CMK (cell line): ENCODE measurements around the gene RIPK3.
"Not testable (repeated sequence)": the region's sequence is repeated elsewhere in the genome, so short reads cannot be mapped to it uniquely, and the experiment has no call there.

Experiments used
- DNase-seq: peaks from one replicate; pipeline ENCODE4 v3.0.0-alpha.2; 2010; ENCODE audit warnings: low read depth

The RIPK3 gene

DNA sequence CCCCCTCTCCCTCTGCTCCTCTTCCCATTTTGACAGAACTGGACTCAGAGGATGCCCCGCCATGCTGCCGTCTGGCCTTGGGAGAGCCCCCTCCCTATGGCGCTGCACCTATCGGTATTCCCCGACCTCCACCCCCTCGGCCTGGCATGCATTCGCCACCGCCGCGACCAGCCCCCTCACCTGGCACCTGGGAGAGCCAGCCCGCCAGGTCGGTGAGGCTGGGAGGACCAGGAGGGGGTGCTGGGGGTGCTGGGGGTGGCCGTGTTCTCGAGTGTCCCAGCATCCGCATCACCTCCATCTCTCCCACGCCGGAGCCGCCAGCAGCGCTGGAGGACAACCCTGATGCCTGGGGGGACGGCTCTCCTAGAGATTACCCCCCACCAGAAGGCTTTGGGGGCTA is 29.7 kb upstream of the RIPK3 start:
- DNase-seq, result no peak

- DNase-seq, result no peak
Observed at GRCh38 chr14:24368562-24369252, 28.9 kb upstream of the RIPK3 start.

DNA sequence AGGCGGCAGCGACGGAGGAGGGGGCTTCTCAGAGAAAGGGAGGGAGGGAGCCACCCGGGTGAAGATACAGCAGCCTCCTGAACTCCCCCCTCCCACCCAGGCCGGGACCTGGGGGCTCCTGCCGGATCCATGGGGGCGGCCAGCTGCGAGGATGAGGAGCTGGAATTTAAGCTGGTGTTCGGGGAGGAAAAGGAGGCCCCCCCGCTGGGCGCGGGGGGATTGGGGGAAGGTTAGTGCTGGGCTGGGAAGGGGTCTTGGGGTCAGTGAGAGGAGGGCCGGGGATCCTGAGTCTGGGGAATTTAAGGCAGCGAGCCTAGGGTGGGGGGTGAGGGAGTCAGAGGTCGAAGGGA is 28.4 kb upstream of the RIPK3 start:
- no peak for DNase-seq

GRCh38 chr14:24367514-24368211 is 27.9 kb upstream of the RIPK3 start, which contains the start of gene NFATC4:
NFATC4 (plus strand) TSS chr14:24368184; CDS start chr14:24368341, 157 bp downstream.
- no peak for DNase-seq

DNA sequence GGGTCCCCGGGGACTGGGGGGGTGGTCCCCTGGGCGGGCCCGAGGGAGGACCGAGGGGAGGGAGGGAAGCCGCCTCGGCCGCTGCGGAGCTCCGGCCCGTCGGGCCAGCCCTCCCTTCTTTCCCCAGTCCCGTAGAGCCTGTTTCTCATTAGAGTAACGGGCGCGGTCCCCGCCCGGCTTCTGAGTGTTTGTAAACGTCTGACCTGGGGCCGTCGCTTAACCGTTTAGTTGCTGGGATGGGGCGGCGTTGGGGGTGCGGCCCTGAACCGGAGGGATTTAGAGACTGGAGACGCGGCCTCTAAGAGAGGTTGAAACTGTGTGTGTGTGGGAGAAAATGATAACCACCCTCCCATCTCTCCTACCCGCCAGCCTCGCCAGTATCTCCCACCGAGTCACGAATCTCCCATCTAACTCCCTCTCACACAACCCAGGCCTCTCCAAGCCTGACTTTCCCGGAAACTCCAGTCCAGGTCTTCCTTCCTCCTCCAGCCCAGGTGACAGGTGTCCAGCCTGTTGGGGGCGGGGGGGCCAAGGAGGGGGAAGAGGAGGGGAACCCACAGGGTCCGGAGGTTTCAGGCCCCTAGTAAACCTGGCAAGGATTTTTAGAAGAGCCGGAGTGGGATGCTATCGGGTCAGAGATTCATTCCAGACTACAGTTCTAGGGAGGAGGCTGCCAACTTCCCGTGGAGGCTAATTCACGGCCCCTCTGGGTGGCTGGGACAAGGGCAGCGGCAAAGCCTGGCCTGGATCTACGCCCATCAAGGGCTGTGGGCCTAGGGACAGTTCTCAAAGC is 27.1 kb upstream of the RIPK3 start:
- DNase-seq, result no peak

- DNase-seq, result no peak
Observed at GRCh38 chr14:24366413-24366720, 26.6 kb upstream of the RIPK3 start.

DNA sequence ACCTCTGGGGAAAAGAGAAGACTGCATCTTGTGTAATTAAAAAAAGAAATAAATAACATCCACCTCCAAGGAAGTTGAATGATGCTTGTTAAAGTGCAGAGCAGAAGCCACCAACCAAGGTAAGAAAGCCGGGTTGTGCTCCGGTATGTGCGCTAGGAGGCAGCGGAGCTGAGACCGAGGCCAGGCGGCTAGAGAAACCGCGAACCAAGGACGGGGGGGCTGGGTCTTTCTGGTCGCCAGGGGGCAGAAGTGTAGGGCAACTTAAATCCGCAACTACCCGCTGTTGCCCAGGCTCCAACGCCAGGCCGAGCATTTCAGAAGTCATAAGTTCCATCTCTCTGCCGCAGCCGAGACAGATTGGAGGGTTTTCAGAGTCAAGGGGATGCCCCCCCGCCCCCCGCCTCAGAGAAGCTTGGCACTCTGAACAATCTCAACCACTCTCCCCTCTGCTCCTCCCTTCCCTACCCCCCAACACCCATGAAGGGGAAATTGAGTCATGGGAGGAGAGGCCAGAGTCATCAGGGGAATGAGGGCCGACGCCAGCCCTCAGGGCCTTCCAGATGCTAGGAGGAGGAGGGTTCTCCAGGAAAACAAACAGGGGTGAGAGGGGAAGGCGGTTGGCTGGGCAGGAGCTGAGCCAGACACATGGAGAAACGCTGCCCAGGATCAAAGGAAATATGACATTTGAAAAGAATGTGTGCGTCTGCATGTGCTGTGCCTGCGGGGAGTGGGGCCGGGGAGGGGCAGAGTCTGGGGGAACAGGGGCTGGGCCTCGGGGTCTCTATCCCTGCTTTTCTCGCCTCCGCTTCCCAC is 26.0 kb upstream of the RIPK3 start:
- DNase-seq, result no peak

DNA sequence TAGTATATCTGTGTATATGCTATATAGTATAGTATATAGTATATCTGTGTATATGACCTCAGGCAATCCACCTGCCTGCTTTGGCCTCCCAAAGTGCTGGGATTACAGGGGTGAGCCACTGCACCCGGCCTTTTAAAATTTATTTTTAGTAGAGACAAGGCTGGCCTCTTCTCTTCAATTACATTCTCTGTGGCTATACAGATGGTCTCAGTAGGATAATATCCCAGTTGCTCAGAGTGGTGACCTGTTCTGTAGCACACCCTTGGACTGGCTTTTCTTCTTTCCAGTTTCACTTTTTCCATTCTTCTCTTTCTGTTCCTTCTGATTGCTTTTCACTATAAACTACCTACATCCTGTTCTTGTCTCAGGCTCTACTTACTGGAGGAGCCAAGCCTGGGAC is 25.1 kb upstream of the RIPK3 start:
- DNase-seq, result no peak

GRCh38 chr14:24363401-24363800 is 23.6 kb upstream of the RIPK3 start:
- DNase-seq, result no peak

DNA sequence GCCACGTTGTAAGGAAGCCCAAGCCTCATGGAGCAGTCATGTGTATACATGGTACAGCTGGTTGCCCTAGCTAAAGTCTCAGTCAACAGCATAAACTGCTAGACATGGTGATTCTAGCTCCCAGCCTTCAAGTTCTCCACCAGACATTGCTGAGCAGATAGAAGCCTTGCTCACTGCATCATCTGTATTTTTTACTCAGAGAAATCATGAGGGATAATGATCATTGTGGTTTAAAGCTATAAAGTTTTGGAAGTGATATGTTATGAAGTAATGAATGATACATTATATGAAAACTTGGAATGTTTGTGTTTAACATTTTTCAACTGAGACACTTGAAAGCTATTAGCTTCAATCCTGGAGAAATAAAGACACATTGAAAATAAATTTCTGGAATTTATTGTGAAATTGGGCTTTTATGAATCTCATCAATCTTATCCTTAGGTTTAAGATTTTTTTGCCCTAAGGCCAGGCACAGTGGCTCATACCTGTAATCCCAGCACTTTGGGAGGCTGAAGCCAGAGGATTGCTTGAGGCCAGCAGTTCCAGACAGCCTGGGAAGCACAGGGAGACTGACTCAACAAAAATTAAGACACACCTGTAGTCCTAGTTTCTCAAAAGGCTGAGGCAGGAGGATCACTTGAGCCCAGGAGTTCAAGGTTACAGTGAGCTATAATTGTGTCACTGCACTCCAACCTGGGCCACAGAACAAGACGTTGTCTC is 22.6 kb upstream of the RIPK3 start:
- no peak for DNase-seq

- DNase-seq, result no peak
Observed at GRCh38 chr14:24361326-24361725, 21.5 kb upstream of the RIPK3 start.

GRCh38 chr14:24360281-24360680 is 20.5 kb upstream of the RIPK3 start:
- DNase-seq, result no peak

DNA sequence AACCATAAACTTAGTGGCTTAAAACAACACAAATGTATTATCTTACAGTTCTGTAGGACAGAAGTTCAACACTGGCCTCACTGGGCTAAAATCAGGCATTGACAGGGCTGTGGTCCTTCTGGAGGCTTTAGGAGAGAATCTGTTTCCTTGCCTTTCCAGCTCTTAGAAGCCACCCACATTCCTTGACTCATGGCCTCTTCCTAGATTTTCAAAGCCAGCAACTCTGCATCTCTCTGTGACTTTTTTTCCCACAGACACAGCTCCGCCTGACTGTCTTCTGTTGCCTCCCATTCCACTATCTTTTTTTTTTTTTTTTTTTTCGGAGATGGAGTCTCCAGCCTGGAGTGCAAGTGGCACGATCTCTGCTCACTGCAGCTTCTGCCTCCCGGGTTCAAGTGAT is 16.4 kb upstream of the RIPK3 start:
- DNase-seq, result no peak

DNA sequence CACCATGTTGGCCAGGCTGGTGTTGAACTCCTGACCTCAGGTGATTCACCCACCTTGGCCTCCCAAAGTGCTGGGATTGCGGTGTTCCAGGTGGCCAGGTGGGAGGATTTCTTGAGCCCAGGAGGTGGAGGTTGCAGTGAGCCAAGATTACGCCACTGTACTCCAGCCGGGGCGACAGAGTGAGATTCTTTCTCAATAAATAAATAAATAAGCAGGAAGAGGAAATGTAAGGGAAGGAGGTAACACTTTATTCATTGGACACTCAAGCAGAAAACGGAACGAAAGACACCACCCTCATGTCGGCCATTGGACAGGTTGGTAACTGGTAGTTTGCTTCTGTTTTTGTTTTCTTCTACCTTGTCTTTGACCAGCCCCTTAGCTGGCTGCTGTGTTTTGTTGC is 15.2 kb upstream of the RIPK3 start:
- DNase-seq, result no peak

DNA sequence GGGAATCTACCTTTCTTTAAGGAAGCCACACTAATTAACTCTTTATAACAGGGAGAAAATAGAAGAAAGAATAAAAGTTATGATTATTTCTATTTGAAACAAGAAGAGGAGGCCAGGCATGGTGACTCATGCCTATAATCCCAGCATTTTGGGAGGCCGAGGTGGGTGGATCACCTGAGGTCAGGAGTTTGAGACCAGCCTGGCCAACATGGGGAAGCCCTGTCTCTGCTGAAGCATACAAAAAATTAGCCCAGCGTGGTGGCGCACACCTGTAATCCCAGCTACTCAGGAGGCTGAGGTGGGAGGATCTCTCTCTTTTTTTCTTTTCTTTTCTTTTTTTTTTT is 14.7 kb upstream of the RIPK3 start:
- not testable (repeated sequence) for DNase-seq

- DNase-seq, result no peak
Observed at GRCh38 chr14:24353559-24354481, 14.0 kb upstream of the RIPK3 start.

DNA sequence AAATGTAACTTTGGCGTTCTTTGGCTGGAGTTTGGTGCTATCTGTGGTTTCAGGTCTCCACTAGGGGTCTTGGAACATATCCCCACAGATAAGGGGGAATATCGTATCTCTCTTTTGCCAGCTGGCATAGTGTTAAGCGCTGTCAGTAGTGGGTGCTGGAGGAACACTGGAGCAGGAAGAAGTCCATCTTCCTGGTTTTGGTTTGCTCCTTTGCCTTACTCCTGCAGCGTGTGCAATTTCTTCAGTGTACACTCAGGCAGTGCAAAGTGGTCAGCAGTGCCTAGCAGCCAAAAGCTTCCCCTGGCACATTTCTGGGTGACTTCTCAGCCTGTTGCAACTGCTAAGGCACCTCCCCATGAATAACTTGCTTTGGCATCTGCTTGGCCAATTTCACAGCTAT is 11.7 kb upstream of the RIPK3 start:
- no peak for DNase-seq

DNA sequence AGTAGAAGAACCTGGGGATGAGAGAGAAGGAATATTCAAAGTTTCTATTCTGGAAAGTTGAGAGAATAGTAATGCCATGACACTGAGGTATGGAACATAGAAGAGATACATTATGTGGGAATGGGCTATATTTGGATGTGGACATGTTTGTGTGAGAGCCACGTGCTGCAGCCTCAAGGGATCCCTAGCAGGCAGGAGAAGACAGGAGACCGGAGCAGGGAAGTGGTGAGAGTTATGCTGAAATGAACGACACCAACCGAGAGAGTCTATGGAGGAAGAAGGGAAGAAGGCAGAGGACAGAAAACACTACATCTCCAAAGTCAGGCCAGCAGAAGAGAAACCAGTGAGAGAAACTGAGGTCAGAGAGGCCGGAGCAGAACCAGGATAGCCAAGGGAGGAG is 10.0 kb upstream of the RIPK3 start:
- DNase-seq, result no peak

DNA sequence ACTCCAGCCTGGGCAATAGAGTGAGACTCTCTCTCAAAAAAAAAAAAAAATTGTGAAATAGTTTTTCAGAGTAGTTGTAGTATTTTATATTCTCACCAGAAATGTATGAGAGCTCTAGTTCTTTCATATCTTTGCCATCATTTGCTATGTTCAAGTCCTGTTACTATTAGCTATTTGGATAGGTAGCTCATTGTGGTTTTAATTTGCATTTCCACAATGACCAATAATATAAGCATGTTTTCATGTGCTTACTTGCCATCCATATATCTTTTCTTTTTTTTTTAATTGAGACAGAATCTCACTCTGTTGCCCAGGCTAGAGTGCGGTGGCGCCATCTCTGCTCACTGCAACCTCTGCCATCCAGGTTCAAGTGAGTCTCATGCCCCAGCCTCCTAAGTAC is 8.4 kb upstream of the RIPK3 start:
- no peak for DNase-seq

GRCh38 chr14:24347134-24347533 is 7.3 kb upstream of the RIPK3 start:
- DNase-seq, result no peak
